ENCODE data around the gene CCDC3. TPM values are rescaled to one million over a fixed set of nuclear protein-coding genes. Genes with fewer than 3 reads are reported as not detected.
"Not testable (repeated sequence)": the region's sequence is repeated elsewhere in the genome, so short reads cannot be mapped to it uniquely, and the experiment has no call there.

CCDC3 gene
- polyA plus RNA-seq, 1 of the 3 experiments (the other 2 are of a cell fraction), result 0.02 TPM

GRCh38 chr10:13036841-13037240, 35.3 kb upstream of the CCDC3 start:
- Histone ChIP-seq H3K4me1 (ENCODE audit: control insufficient read depth in 1 of 2, insufficient read depth in 2 of 2, low read depth in 1 of 2, low read length in 1 of 2) (peaks cover 0 to 11% of the 10 kb centered on the region in 2 experiments; a peak in 1 of 4 replicates), H3K9me2 (no peaks in the 10 kb centered on the region), H2AFZ (ENCODE audit: low read depth) (no peak overlapping the region), H3K4me2 (no peak overlapping the region), H4K20me1 (ENCODE audit: insufficient read depth) (no peaks in the 10 kb centered on the region), H3K9me3 (no peaks in the 10 kb centered on the region), H3K79me2 (ENCODE audit: insufficient read depth) (no peaks in the 10 kb centered on the region), H3F3A (replicated peaks; ENCODE audit: insufficient read depth) (no peaks in the 10 kb centered on the region), H3K27ac (ENCODE audit: low read depth in 2 of 2, low read length in 1 of 2) (no peak overlapping the region), H3K9ac (no peak overlapping the region), H3K27me3 (ENCODE audit: insufficient read depth) (no peaks in the 10 kb centered on the region; the same call in 1 of the 2 replicates), H3K4me3 (ENCODE audit: low read depth in 2 of 2, low read length in 1 of 2) (no peak overlapping the region), H3K36me3 (replicated peaks in 1 of 2; ENCODE audit: control insufficient read depth in 1 of 2, insufficient read depth in 2 of 2, low read length in 1 of 2) (no peaks in the 10 kb centered on the region)
- 49% methylated on average over 4 of the region's 4 CpGs for WGBS (ENCODE audit: low lambda C conversion rate)
- ChIA-PET CTCF (interaction anchor here (1.2 kb wide), 1 partner anchor 41 kb away, joined by 3 read pairs; no protein-coding TSS in a partner anchor), POLR2A (no interaction called here)
- DNase-seq, result no peak
- TF ChIP-seq RCOR1 (IDR thresholded peaks at IDR 0.05; ENCODE audit: low read length) (no peak), FOXJ3 (CRISPR knock-in tag; IDR thresholded peaks at IDR 0.05) (no peak), CHD2 (IDR thresholded peaks at IDR 0.05; ENCODE audit: low read length, partially characterized antibody) (no peak), POLR2AphosphoS5 (IDR thresholded peaks at IDR 0.05; ENCODE audit: low read depth, low read length) (no peak), EP300 (IDR thresholded peaks at IDR 0.05; ENCODE audit: borderline replicate concordance in 1 of 2, low read depth in 1 of 2, low read length in 1 of 2) (no peak), REST (IDR thresholded peaks at IDR 0.05; ENCODE audit: low read depth, low read length) (no peak), MEF2A (IDR thresholded peaks at IDR 0.05; ENCODE audit: borderline replicate concordance, low read depth) (no peak), GATA2 (CRISPR knock-in tag; IDR thresholded peaks at IDR 0.05) (no peak), GABPA (IDR thresholded peaks at IDR 0.05; ENCODE audit: low read depth) (no peak), TEAD4 (IDR thresholded peaks at IDR 0.05; ENCODE audit: borderline replicate concordance, insufficient read depth) (no peak), EZH2phosphoT487 (IDR thresholded peaks at IDR 0.05; ENCODE audit: borderline replicate concordance, low read depth) (no peak), ELF1 (IDR thresholded peaks at IDR 0.05) (no peak), JUND (IDR thresholded peaks at IDR 0.05) (no peak)
- TF ChIP-seq, protein P1, sequence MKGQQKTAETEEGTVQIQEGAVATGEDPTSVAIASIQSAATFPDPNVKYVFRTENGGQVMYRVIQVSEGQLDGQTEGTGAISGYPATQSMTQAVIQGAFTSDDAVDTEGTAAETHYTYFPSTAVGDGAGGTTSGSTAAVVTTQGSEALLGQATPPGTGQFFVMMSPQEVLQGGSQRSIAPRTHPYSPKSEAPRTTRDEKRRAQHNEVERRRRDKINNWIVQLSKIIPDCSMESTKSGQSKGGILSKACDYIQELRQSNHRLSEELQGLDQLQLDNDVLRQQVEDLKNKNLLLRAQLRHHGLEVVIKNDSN (IDR thresholded peaks at IDR 0.05; ENCODE audit: borderline replicate concordance, low read depth), result no peak
- TF ChIP-seq, protein P2, sequence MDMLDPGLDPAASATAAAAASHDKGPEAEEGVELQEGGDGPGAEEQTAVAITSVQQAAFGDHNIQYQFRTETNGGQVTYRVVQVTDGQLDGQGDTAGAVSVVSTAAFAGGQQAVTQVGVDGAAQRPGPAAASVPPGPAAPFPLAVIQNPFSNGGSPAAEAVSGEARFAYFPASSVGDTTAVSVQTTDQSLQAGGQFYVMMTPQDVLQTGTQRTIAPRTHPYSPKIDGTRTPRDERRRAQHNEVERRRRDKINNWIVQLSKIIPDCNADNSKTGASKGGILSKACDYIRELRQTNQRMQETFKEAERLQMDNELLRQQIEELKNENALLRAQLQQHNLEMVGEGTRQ (IDR thresholded peaks at IDR 0.05; ENCODE audit: borderline replicate concordance, low read depth, low read length), result no peak
- TF ChIP-seq, protein P3, sequence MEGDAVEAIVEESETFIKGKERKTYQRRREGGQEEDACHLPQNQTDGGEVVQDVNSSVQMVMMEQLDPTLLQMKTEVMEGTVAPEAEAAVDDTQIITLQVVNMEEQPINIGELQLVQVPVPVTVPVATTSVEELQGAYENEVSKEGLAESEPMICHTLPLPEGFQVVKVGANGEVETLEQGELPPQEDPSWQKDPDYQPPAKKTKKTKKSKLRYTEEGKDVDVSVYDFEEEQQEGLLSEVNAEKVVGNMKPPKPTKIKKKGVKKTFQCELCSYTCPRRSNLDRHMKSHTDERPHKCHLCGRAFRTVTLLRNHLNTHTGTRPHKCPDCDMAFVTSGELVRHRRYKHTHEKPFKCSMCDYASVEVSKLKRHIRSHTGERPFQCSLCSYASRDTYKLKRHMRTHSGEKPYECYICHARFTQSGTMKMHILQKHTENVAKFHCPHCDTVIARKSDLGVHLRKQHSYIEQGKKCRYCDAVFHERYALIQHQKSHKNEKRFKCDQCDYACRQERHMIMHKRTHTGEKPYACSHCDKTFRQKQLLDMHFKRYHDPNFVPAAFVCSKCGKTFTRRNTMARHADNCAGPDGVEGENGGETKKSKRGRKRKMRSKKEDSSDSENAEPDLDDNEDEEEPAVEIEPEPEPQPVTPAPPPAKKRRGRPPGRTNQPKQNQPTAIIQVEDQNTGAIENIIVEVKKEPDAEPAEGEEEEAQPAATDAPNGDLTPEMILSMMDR (IDR thresholded peaks at IDR 0.05), result no peak

GRCh38 chr10:13035731-13036130, 34.2 kb upstream of the CCDC3 start:
- H3K4me1 ChIP-seq (ENCODE audit: control insufficient read depth in 1 of 2, insufficient read depth in 2 of 2, low read depth in 1 of 2, low read length in 1 of 2), result peaks cover 0 to 11% of the 10 kb centered on the region in 2 experiments; a peak in 1 of 4 replicates
- H3K9me2 ChIP-seq; H3K36me3 ChIP-seq (replicated peaks in 1 of 2; ENCODE audit: control insufficient read depth in 1 of 2, insufficient read depth in 2 of 2, low read length in 1 of 2); H3K4me3 ChIP-seq (ENCODE audit: low read depth in 2 of 2, low read length in 1 of 2); DNase-seq; H3K27ac ChIP-seq (ENCODE audit: low read depth in 2 of 2, low read length in 1 of 2); H2AFZ ChIP-seq (ENCODE audit: low read depth); H3K9ac ChIP-seq; H4K20me1 ChIP-seq (ENCODE audit: insufficient read depth); H3K4me2 ChIP-seq; H3K27me3 ChIP-seq (ENCODE audit: insufficient read depth); H3K79me2 ChIP-seq (ENCODE audit: insufficient read depth); H3K9me3 ChIP-seq; H3F3A ChIP-seq (replicated peaks; ENCODE audit: insufficient read depth): not testable (repeated sequence)
- ChIA-PET CTCF (interaction anchor here (1.2 to 1.7 kb wide), 2 partner anchors 38 to 40 kb away, joined by 3 to 4 read pairs; no protein-coding TSS in a partner anchor), POLR2A (interaction anchor here (0.6 kb wide), 1 partner anchor 1618 kb away, joined by 3 read pairs; no protein-coding TSS in a partner anchor)
- whole genome bisulfite sequencing (ENCODE audit: low lambda C conversion rate), result 46% methylated on average over 9 of the region's 9 CpGs

Data from SK-N-SH (cell line).